HEK293 (cell line): ENCODE data around the gene ADAM23.

Source experiments
- CTCF ChIA-PET: fragments of 350-600 bp; formaldehyde crosslinking; extraction: SDS; loops from one replicate; lab custom pipeline; 2021; ENCODE audit warnings: antibody characterized with exemption; lab: Yijun Ruan, JAX
- POLR2A ChIA-PET: fragments of 300-600 bp; formaldehyde crosslinking; extraction: SDS; loops from one replicate; lab custom pipeline; 2020; ENCODE audit warnings: antibody characterized with exemption, inconsistent platforms; lab: Yijun Ruan, JAX
- H3K27ac ChIP-seq: fragments of 200-500 bp; sonication (Bioruptor generic); 2 replicates; pipeline ENCODE4 v1.5.1; 2014; ENCODE audit warnings: low read depth, low read length, control low read depth, inconsistent platforms; ENCODE audit errors: extremely low read depth
- H3K36me3 ChIP-seq, 2 experiments: fragments of 200-500 bp in 1 of 2; sonication (Bioruptor generic) in 1 of 2; 1 replicate in 1 of 2; 2 replicates in 1 of 2; pipeline ENCODE4 v1.5.1; 2014 to 2017; ENCODE audit warnings: inconsistent platforms in 2 of 2, low read length in 2 of 2; ENCODE audit not compliant: control insufficient read depth in 2 of 2, insufficient read depth in 1 of 2
- H3K4me1 ChIP-seq: fragments of 200-500 bp; sonication (Bioruptor generic); 2 replicates; pipeline ENCODE4 v1.5.1; 2014; ENCODE audit warnings: mild to moderate bottlenecking, low read length, inconsistent platforms; ENCODE audit not compliant: control insufficient read depth, insufficient read depth
- H3K4me3 ChIP-seq: 2 replicates; pipeline ENCODE4 v1.5.1; 2011; ENCODE audit warnings: low read depth, mild to moderate bottlenecking, control low read depth, low read length, moderate library complexity
- H3K9me3 ChIP-seq: fragments of 200-500 bp; sonication (Bioruptor generic); 2 replicates; pipeline ENCODE4 v1.5.1; 2014; ENCODE audit warnings: low read depth, low read length, inconsistent platforms; ENCODE audit not compliant: control insufficient read depth, insufficient read depth
- BCL11A ChIP-seq: fragments of 450-650 bp; formaldehyde crosslinking; IDR thresholded peaks from 2 replicates; pipeline ENCODE4 v1.5.1; 2016; ENCODE audit warnings: low read depth, missing biosample characterization, missing genetic modification characterization
- HOXD13 ChIP-seq: sonication (generic); formaldehyde crosslinking; IDR thresholded peaks from 2 replicates; pipeline ENCODE4 v1.8.0; 2022; ENCODE audit warnings: missing genetic modification reagents, borderline replicate concordance
- PRDM1 ChIP-seq: fragments of 450-650 bp; formaldehyde crosslinking; IDR thresholded peaks from 2 replicates; pipeline ENCODE4; 2016; ENCODE audit warnings: missing biosample characterization, missing genetic modification characterization
- SP2 ChIP-seq: fragments of 450-650 bp; formaldehyde crosslinking; IDR thresholded peaks from 2 replicates; pipeline ENCODE4 v1.5.1; 2016; ENCODE audit warnings: missing biosample characterization, missing genetic modification characterization
- SP7 ChIP-seq: fragments of 450-650 bp; formaldehyde crosslinking; IDR thresholded peaks from 2 replicates; pipeline ENCODE4 v1.5.1; 2016; ENCODE audit warnings: missing biosample characterization, missing genetic modification characterization
- TRIM28 ChIP-seq: IDR thresholded peaks from 2 replicates; pipeline ENCODE4 v1.6.1; 2011; ENCODE audit warnings: low read length, control low read depth, borderline replicate concordance
- ZFP3 ChIP-seq: fragments of 450-650 bp; formaldehyde crosslinking; IDR thresholded peaks from 2 replicates; pipeline ENCODE4 v1.5.1; 2016; ENCODE audit warnings: low read depth, missing biosample characterization, missing genetic modification characterization
- ZFP37 ChIP-seq: fragments of 450-650 bp; formaldehyde crosslinking; IDR thresholded peaks from 2 replicates; pipeline ENCODE4 v1.5.1; 2016; ENCODE audit warnings: missing biosample characterization, missing genetic modification characterization
- ZNF140 ChIP-seq: fragments of 450-650 bp; formaldehyde crosslinking; IDR thresholded peaks from 2 replicates; pipeline ENCODE4 v1.5.1; 2016; ENCODE audit warnings: missing biosample characterization, missing genetic modification characterization
- ZNF202 ChIP-seq: fragments of 450-650 bp; formaldehyde crosslinking; IDR thresholded peaks from 2 replicates; pipeline ENCODE4 v1.5.1; 2016; ENCODE audit warnings: missing biosample characterization, missing genetic modification characterization, borderline replicate concordance
- ZNF214 ChIP-seq: fragments of 450-650 bp; formaldehyde crosslinking; IDR thresholded peaks from 2 replicates; pipeline ENCODE4 v1.5.1; 2017; ENCODE audit warnings: missing biosample characterization, mild to moderate bottlenecking, missing genetic modification characterization, borderline replicate concordance
- ZNF221 ChIP-seq: fragments of 450-650 bp; formaldehyde crosslinking; IDR thresholded peaks from 2 replicates; pipeline ENCODE4 v1.5.1; 2017; ENCODE audit warnings: missing biosample characterization, missing genetic modification characterization, borderline replicate concordance
- ZNF416 ChIP-seq: fragments of 450-650 bp; formaldehyde crosslinking; IDR thresholded peaks from 2 replicates; pipeline ENCODE4 v1.5.1; 2016; ENCODE audit warnings: missing biosample characterization, missing genetic modification characterization
- ZNF426 ChIP-seq: fragments of 450-650 bp; formaldehyde crosslinking; IDR thresholded peaks from 2 replicates; pipeline ENCODE4 v1.5.1; 2017; ENCODE audit warnings: missing biosample characterization, missing genetic modification characterization, mild to moderate bottlenecking, inconsistent platforms, moderate library complexity
- ZNF514 ChIP-seq: fragments of 450-650 bp; formaldehyde crosslinking; IDR thresholded peaks from 2 replicates; pipeline ENCODE4 v1.5.1; 2016; ENCODE audit warnings: missing biosample characterization, missing genetic modification characterization
- ZNF560 ChIP-seq: fragments of 450-650 bp; formaldehyde crosslinking; IDR thresholded peaks from 2 replicates; pipeline ENCODE4 v1.5.1; 2017; ENCODE audit warnings: missing biosample characterization, missing genetic modification characterization, borderline replicate concordance
- ZNF670 ChIP-seq: fragments of 450-650 bp; formaldehyde crosslinking; IDR thresholded peaks from 2 replicates; pipeline ENCODE4 v1.5.1; 2016; ENCODE audit warnings: missing biosample characterization, missing genetic modification characterization, low read depth
- ZNF707 ChIP-seq: fragments of 450-650 bp; formaldehyde crosslinking; IDR thresholded peaks from 2 replicates; pipeline ENCODE4 v1.5.1; 2016; ENCODE audit warnings: missing biosample characterization, missing genetic modification characterization
- ZNF768 ChIP-seq: fragments of 450-650 bp; formaldehyde crosslinking; IDR thresholded peaks from 2 replicates; pipeline ENCODE4 v1.5.1; 2018; ENCODE audit warnings: missing biosample characterization, mild to moderate bottlenecking, missing genetic modification characterization
- TF ChIP-seq, protein P1 (sequence below): fragments of 450-650 bp; formaldehyde crosslinking; IDR thresholded peaks from 2 replicates; pipeline ENCODE4 v1.5.1; 2016; ENCODE audit warnings: missing biosample characterization, missing genetic modification characterization
- TF ChIP-seq, protein P2 (sequence below): fragments of 450-650 bp; formaldehyde crosslinking; IDR thresholded peaks from 2 replicates; pipeline ENCODE4 v1.5.1; 2016; ENCODE audit warnings: missing biosample characterization, missing genetic modification characterization
- TF ChIP-seq, protein P3 (sequence below): fragments of 450-650 bp; formaldehyde crosslinking; IDR thresholded peaks from 2 replicates; pipeline ENCODE4 v1.5.1; 2016; ENCODE audit warnings: missing biosample characterization, missing genetic modification characterization
- TF ChIP-seq, protein P4 (sequence below): fragments of 450-650 bp; formaldehyde crosslinking; IDR thresholded peaks from 2 replicates; pipeline ENCODE4 v1.5.1; 2017; ENCODE audit warnings: missing biosample characterization, missing genetic modification characterization
- TF ChIP-seq, protein P5 (sequence below): fragments of 450-650 bp; formaldehyde crosslinking; IDR thresholded peaks from 2 replicates; pipeline ENCODE4 v1.5.1; 2016; ENCODE audit warnings: missing biosample characterization, missing genetic modification characterization, low read depth

ADAM23 gene

DNA sequence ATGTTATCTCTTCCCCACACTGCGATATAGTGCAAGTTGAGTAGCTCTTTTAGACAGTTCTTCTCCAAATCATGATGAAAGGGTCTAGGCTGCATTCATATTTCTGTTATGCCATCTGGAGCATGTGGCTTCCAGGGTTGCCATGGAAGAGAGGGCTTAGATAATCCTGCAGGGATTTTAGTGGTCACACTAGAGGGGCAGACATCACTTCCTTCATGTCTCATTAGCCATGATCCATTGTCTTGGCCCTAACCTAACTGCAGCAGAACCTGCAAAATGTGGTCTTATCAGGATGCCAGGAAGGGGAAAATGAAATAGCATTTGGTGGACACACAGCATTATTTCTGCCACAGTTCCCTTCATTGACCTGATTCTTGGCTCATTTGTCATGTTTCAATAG lies 83.1 kb downstream of the ADAM23 start:
- no peaks in the 10 kb centered on the region for H3K9me3 ChIP-seq
- CTCF ChIA-PET: no interaction called here
- H3K4me3 ChIP-seq: no peak overlapping the region
- H3K4me1 ChIP-seq: peaks cover 8% of the 10 kb centered on the region; the same call in 1 of the 2 replicates
- no peaks in the 10 kb centered on the region for H3K36me3 ChIP-seq
- no peak overlapping the region for H3K27ac ChIP-seq
- POLR2A ChIA-PET: interaction anchor here (0.6 kb wide), 1 partner anchor 201 kb away, joined by 4 read pairs; no protein-coding TSS in a partner anchor
- TF ChIP-seq SP7 (tag by site-specific recombination): no peak
- TF ChIP-seq, protein P1, sequence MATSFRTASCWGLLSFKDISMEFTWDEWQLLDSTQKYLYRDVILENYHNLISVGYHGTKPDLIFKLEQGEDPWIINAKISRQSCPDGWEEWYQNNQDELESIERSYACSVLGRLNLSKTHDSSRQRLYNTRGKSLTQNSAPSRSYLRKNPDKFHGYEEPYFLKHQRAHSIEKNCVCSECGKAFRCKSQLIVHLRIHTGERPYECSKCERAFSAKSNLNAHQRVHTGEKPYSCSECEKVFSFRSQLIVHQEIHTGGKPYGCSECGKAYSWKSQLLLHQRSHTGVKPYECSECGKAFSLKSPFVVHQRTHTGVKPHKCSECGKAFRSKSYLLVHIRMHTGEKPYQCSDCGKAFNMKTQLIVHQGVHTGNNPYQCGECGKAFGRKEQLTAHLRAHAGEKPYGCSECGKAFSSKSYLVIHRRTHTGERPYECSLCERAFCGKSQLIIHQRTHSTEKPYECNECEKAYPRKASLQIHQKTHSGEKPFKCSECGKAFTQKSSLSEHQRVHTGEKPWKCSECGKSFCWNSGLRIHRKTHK (tag by site-specific recombination): no peak
- no peak for TF ChIP-seq ZNF214
- TF ChIP-seq ZNF221 (tag by site-specific recombination): no peak
- no peak for TF ChIP-seq ZNF202 (tag by site-specific recombination)
- TF ChIP-seq HOXD13 (CRISPR knock-in tag): no peak
- TF ChIP-seq ZNF707: no peak
- TF ChIP-seq ZNF514: no peak
- no peak for TF ChIP-seq BCL11A (tag by site-specific recombination)

DNA sequence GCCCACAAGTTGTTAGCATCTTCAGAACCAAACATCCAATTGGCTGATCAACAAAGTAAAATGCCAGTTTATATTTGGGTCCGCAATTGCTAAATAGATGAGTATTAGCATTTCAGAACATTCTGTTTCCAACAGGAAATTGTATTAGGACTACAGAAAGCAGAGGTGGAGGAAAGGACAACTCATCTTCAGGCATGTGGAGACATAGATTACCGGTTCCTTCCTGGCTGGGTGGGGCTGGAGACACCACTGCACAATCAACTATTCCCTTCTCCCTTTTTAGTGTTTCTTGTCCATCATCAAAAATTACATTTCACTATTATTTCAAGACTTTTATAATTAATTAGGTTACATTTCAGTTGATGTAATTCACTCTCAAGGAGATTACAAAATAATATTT lies 83.8 kb downstream of the ADAM23 start:
- no peak for TF ChIP-seq PRDM1 (tag by site-specific recombination)
- TF ChIP-seq ZNF560 (tag by site-specific recombination): no peak
- no peak for TF ChIP-seq BCL11A (tag by site-specific recombination)
- no peak for TF ChIP-seq ZNF426 (tag by site-specific recombination)
- TF ChIP-seq ZNF416 (tag by site-specific recombination): no peak
- no peak for TF ChIP-seq ZNF670 (tag by site-specific recombination)
- TF ChIP-seq ZFP3 (tag by site-specific recombination): no peak
- no peak for TF ChIP-seq ZNF140 (tag by site-specific recombination)
- TF ChIP-seq ZNF768: no peak
- no peak for TF ChIP-seq TRIM28
- TF ChIP-seq, protein P2, sequence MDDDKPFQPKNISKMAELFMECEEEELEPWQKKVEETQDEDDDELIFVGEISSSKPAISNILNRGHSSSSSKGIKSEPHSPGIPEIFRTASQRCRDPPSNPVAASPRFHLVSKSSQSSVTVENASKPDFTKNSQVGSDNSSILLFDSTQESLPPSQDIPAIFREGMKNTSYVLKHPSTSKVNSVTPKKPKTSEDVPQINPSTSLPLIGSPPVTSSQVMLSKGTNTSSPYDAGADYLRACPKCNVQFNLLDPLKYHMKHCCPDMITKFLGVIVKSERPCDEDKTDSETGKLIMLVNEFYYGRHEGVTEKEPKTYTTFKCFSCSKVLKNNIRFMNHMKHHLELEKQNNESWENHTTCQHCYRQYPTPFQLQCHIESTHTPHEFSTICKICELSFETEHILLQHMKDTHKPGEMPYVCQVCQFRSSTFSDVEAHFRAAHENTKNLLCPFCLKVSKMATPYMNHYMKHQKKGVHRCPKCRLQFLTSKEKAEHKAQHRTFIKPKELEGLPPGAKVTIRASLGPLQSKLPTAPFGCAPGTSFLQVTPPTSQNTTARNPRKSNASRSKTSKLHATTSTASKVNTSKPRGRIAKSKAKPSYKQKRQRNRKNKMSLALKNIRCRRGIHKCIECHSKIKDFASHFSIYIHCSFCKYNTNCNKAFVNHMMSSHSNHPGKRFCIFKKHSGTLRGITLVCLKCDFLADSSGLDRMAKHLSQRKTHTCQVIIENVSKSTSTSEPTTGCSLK: no peak
- no peak for TF ChIP-seq SP2 (tag by site-specific recombination)
- TF ChIP-seq ZFP37 (tag by site-specific recombination): no peak
- TF ChIP-seq, protein P3, sequence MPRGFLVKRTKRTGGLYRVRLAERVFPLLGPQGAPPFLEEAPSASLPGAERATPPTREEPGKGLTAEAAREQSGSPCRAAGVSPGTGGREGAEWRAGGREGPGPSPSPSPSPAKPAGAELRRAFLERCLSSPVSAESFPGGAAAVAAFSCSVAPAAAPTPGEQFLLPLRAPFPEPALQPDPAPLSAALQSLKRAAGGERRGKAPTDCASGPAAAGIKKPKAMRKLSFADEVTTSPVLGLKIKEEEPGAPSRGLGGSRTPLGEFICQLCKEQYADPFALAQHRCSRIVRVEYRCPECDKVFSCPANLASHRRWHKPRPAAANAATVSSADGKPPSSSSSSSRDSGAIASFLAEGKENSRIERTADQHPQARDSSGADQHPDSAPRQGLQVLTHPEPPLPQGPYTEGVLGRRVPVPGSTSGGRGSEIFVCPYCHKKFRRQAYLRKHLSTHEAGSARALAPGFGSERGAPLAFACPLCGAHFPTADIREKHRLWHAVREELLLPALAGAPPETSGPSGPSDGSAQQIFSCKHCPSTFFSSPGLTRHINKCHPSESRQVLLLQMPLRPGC: no peak
- TF ChIP-seq, protein P4, sequence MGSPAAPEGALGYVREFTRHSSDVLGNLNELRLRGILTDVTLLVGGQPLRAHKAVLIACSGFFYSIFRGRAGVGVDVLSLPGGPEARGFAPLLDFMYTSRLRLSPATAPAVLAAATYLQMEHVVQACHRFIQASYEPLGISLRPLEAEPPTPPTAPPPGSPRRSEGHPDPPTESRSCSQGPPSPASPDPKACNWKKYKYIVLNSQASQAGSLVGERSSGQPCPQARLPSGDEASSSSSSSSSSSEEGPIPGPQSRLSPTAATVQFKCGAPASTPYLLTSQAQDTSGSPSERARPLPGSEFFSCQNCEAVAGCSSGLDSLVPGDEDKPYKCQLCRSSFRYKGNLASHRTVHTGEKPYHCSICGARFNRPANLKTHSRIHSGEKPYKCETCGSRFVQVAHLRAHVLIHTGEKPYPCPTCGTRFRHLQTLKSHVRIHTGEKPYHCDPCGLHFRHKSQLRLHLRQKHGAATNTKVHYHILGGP: no peak
- TF ChIP-seq, protein P5, sequence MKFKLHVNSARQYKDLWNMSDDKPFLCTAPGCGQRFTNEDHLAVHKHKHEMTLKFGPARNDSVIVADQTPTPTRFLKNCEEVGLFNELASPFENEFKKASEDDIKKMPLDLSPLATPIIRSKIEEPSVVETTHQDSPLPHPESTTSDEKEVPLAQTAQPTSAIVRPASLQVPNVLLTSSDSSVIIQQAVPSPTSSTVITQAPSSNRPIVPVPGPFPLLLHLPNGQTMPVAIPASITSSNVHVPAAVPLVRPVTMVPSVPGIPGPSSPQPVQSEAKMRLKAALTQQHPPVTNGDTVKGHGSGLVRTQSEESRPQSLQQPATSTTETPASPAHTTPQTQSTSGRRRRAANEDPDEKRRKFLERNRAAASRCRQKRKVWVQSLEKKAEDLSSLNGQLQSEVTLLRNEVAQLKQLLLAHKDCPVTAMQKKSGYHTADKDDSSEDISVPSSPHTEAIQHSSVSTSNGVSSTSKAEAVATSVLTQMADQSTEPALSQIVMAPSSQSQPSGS (tag by site-specific recombination): no peak
- H3K4me3 ChIP-seq: no peak overlapping the region
- no peak overlapping the region for H3K27ac ChIP-seq
- ChIA-PET CTCF (no interaction called here), POLR2A (no interaction called here)
- H3K36me3 ChIP-seq: no peaks in the 10 kb centered on the region
- no peaks in the 10 kb centered on the region for H3K9me3 ChIP-seq
- peaks cover 14% of the 10 kb centered on the region; the same call in 1 of the 2 replicates for H3K4me1 ChIP-seq
